Tibial artery (tissue), 4 donors: ENCODE data around the gene ZBTB16.
"Not testable (repeated sequence)": the region's sequence is repeated elsewhere in the genome, so short reads cannot be mapped to it uniquely, and the experiment has no call there.

Experiments
- DNase-seq, 2 donors: peaks; one replicate each; pipeline ENCODE4 v3.0.0-alpha.2; 2019
- H3K27ac ChIP-seq, 2 donors: fragments of 200-600 bp; sonication (generic) in 1 of 2; 1 replicate in 1 of 2; 2 replicates in 1 of 2; pipeline ENCODE4 v1.5.1; 2018 to 2019; ENCODE audit warnings: mild to moderate bottlenecking in 1 of 2
- H3K27me3 ChIP-seq, 2 donors: fragments of 200-600 bp; sonication (generic) in 1 of 2; one replicate each; pipeline versions ENCODE4 v1.5.1 to v1.6.0; 2016 to 2019
- H3K36me3 ChIP-seq, 3 donors: fragments of 200-600 bp; sonication (generic) in 2 of 3; one replicate each; pipeline ENCODE4 v1.5.1; 2016 to 2019; ENCODE audit warnings: mild to moderate bottlenecking in 2 of 3
- H3K4me1 ChIP-seq, 4 donors: fragments of 200-600 bp; sonication (generic) in 2 of 4; 1 replicate in 3 of 4; 2 replicates in 1 of 4; pipeline ENCODE4 v1.5.1; 2016 to 2019
- H3K4me3 ChIP-seq, 2 donors: fragments of 200-600 bp; sonication (generic) in 1 of 2; 1 replicate in 1 of 2; 2 replicates in 1 of 2; pipeline ENCODE4 v1.5.1; 2018 to 2019; ENCODE audit warnings: mild to moderate bottlenecking in 2 of 2
- H3K9me3 ChIP-seq, 3 donors: fragments of 200-600 bp; sonication (generic) in 1 of 3; one replicate each; pipeline ENCODE4 v1.5.1; 2016 to 2019
- CTCF ChIP-seq, 2 experiments: fragments of 200-600 bp in 1 of 2; fragments of 450-650 bp in 1 of 2; IDR thresholded peaks; one replicate each; pipeline ENCODE4 v1.5.1; 2017 to 2019; ENCODE audit warnings: antibody characterized with exemption in 2 of 2, mild to moderate bottlenecking in 1 of 2, moderate library complexity in 1 of 2
- intact Hi-C: fragments of 100-400 bp; cut with DNase I; formaldehyde crosslinking; loops from one replicate; pipeline ENCODE4 v1.15.0; 2023; ENCODE audit warnings: low total_unique reads

ZBTB16 gene

GRCh38 chr11:114042234-114042633, 17.3 kb upstream of the ZBTB16 start:
- TF ChIP-seq CTCF (IDR thresholded peaks at IDR 0.05) = no peak
- H3K4me1 ChIP-seq = peaks cover 0 to 43% (median 23%) of the 10 kb centered on the region in 4 donors
- no peak overlapping the region for H3K4me3 ChIP-seq
- intact Hi-C loops = no loop called here
- no peak for DNase-seq
- no peaks in the 10 kb centered on the region for H3K27me3 ChIP-seq
- H3K27ac ChIP-seq = no peak overlapping the region
- no peaks in the 10 kb centered on the region for H3K9me3 ChIP-seq
- H3K36me3 ChIP-seq = no peaks in the 10 kb centered on the region

- no peak overlapping the region for H3K27ac ChIP-seq
- DNase-seq = peak in 1 of 2 donors; percentile 25
- H3K36me3 ChIP-seq = no peaks in the 10 kb centered on the region
- intact Hi-C loops = no loop called here
- no peak overlapping the region for H3K4me3 ChIP-seq
- no peaks in the 10 kb centered on the region for H3K27me3 ChIP-seq
- H3K4me1 ChIP-seq = peaks cover 0 to 33% (median 25%) of the 10 kb centered on the region in 4 donors
- H3K9me3 ChIP-seq = no peaks in the 10 kb centered on the region
- no peak for TF ChIP-seq CTCF (IDR thresholded peaks at IDR 0.05)
These were observed 15.3 kb upstream of the ZBTB16 start for GRCh38 chr11:114044042-114044871.

GRCh38 chr11:114047327-114047726, 12.2 kb upstream of the ZBTB16 start:
- DNase-seq = no peak
- Histone ChIP-seq H3K9me3 (no peaks in the 10 kb centered on the region), H3K4me3 (no peak overlapping the region), H3K27me3 (no peaks in the 10 kb centered on the region), H3K27ac (no peak overlapping the region), H3K4me1 (peaks cover 0 to 9% (median 8%) of the 10 kb centered on the region in 4 donors), H3K36me3 (no peaks in the 10 kb centered on the region)
- intact Hi-C loops = no loop called here
- no peak for TF ChIP-seq CTCF (IDR thresholded peaks at IDR 0.05)

GRCh38 chr11:114049050-114049449, 10.5 kb upstream of the ZBTB16 start:
- DNase-seq = no peak
- no peak for TF ChIP-seq CTCF (IDR thresholded peaks at IDR 0.05)
- Histone ChIP-seq H3K9me3 (no peaks in the 10 kb centered on the region), H3K4me1 (peaks cover 0 to 3% (median 0%) of the 10 kb centered on the region in 4 donors), H3K27me3 (no peaks in the 10 kb centered on the region), H3K4me3 (no peak overlapping the region), H3K36me3 (no peaks in the 10 kb centered on the region), H3K27ac (no peak overlapping the region)
- intact Hi-C loops = no loop called here

GRCh38 chr11:114049766-114050165, 9.7 kb upstream of the ZBTB16 start:
- H3K4me3 ChIP-seq, H3K4me1 ChIP-seq, intact Hi-C loops, H3K27ac ChIP-seq, DNase-seq, H3K27me3 ChIP-seq, H3K9me3 ChIP-seq, H3K36me3 ChIP-seq: not testable (repeated sequence)

- Histone ChIP-seq H3K36me3 (no peaks in the 10 kb centered on the region), H3K9me3 (no peaks in the 10 kb centered on the region), H3K27ac (no peak overlapping the region), H3K4me3 (no peak overlapping the region), H3K4me1 (peaks cover 0 to 3% (median 0%) of the 10 kb centered on the region in 4 donors), H3K27me3 (no peaks in the 10 kb centered on the region)
- TF ChIP-seq CTCF (IDR thresholded peaks at IDR 0.05) = no peak
- intact Hi-C loops = no loop called here
- DNase-seq = no peak
These were observed 9.1 kb upstream of the ZBTB16 start for GRCh38 chr11:114050258-114050927.
